Thymus (tissue), 14 donors: ENCODE data around the gene OR10S1. TPM values are rescaled to one million over a fixed set of nuclear protein-coding genes. Genes with fewer than 3 reads are reported as not detected.
"Not testable (repeated sequence)": the region's sequence is repeated elsewhere in the genome, so short reads cannot be mapped to it uniquely, and the experiment has no call there.

ENCODE experiments used
- DNase-seq, 9 donors: peaks; one replicate each; pipeline ENCODE4 v3.0.0-alpha.2; 2013; ENCODE audit warnings: low spot score in 9 of 9, low read depth in 6 of 9, missing footprints in 1 of 9
- H3K27ac ChIP-seq, 2 donors: one replicate each; pipeline ENCODE4 v1.5.1; 2013; ENCODE audit warnings: control low read depth in 1 of 2, low read depth in 1 of 2, low read length in 1 of 2, mild to moderate bottlenecking in 1 of 2, moderate library complexity in 1 of 2
- H3K27me3 ChIP-seq, 2 donors: one replicate each; pipeline ENCODE4 v1.5.1; 2013; ENCODE audit warnings: low read length in 1 of 2; ENCODE audit not compliant: control insufficient read depth in 2 of 2, insufficient read depth in 1 of 2
- H3K36me3 ChIP-seq, 2 donors: one replicate each; pipeline ENCODE4 v1.5.1; 2013; ENCODE audit warnings: low read length in 1 of 2, mild to moderate bottlenecking in 1 of 2, moderate library complexity in 1 of 2; ENCODE audit not compliant: control insufficient read depth in 2 of 2, insufficient read depth in 2 of 2
- H3K4me1 ChIP-seq, 2 donors: one replicate each; pipeline ENCODE4 v1.5.1; 2013; ENCODE audit warnings: low read length in 2 of 2; ENCODE audit not compliant: control insufficient read depth in 2 of 2, insufficient read depth in 2 of 2
- H3K4me3 ChIP-seq, 2 donors: one replicate each; pipeline ENCODE4 v1.5.1; 2013; ENCODE audit warnings: low read length in 2 of 2, control low read depth in 1 of 2, mild to moderate bottlenecking in 1 of 2
- H3K9me3 ChIP-seq, 2 donors: one replicate each; pipeline ENCODE4 v1.5.1; 2013; ENCODE audit warnings: low read length in 1 of 2, mild to moderate bottlenecking in 1 of 2; ENCODE audit not compliant: control insufficient read depth in 2 of 2, insufficient read depth in 1 of 2
- WGBS: extraction: QIAGEN DNeasy Blood & Tissue Kit; methylation state at CpG from one replicate; pipeline ENCODE4 v1.1.7; 2013; 5-methylcytosine and 5-hydroxymethylcytosine counted together
- long read RNA-seq, 10 donors: transcript quantifications; one replicate each; lab custom pipeline, GENCODE V29; 2026
- polyA plus RNA-seq: library from polyadenylated mRNA; stranded (reverse); fragments of 200-250 nt; gene quantifications from one replicate; pipeline ENCODE4 v1.2.3, GENCODE V29; 2013
- total RNA-seq: library from RNA; stranded (reverse); fragments of 120-200 nt; gene quantifications from one replicate; pipeline ENCODE4 v1.2.4, GENCODE V29; 2013
- donor health status: healthy.

OR10S1 gene, protein sequence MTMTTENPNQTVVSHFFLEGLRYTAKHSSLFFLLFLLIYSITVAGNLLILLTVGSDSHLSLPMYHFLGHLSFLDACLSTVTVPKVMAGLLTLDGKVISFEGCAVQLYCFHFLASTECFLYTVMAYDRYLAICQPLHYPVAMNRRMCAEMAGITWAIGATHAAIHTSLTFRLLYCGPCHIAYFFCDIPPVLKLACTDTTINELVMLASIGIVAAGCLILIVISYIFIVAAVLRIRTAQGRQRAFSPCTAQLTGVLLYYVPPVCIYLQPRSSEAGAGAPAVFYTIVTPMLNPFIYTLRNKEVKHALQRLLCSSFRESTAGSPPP
- not detected for total RNA-seq
- not detected for polyA plus RNA-seq
- long read RNA-seq, donor 1: 0 reads
- long read RNA-seq, donor 2: 0 reads
- long read RNA-seq, donor 3: 0 reads
- long read RNA-seq, donor 4: 0 reads
- long read RNA-seq, donor 5: 0 reads
- long read RNA-seq, donor 6: 0 reads
- long read RNA-seq, donor 7: 0 reads
- long read RNA-seq, donor 8: 0 reads
- long read RNA-seq, donor 9: 0 reads
- long read RNA-seq, donor 10: 0 reads

DNA sequence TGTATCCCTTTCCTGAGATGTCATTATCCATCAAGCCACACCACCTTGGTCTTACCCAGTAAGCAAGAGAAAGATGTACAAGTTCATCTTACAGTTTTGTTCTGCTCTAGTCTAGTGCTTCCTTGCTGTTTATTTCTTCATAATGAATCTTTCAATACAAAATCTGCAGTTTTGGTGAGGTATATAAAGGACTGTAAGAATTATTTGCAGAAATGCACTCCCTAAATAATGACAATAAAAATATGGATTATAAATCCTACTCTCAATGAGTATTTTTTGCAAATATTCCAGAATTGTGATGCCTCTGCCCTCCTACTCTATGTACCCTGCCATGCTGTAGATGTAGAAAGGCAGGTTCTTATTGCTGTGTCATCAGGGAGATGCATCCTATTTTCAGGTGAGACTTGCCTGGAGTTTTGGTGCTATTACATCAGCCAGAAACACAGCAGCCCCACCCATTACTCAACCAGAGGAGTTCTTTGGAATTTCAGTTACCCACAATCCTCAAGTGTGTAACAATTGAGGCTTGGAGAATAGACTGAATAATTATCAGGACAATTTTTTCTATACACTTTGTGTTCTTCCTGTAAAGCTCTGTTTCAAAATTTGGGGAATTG lies at the start of gene OR10S1:
Gene OR10S1, minus strand, starts transcription at position 51 of the 617 bp plus-strand sequence. CDS start 117 bp downstream, outside the sequence.
- no peaks in the 10 kb centered on the region for H3K36me3 ChIP-seq
- H3K9me3 ChIP-seq: no peaks in the 10 kb centered on the region
- no peak for DNase-seq
- H3K4me3 ChIP-seq: no peak within 1 kb of the TSS
- no peak within 1 kb of the TSS for H3K27ac ChIP-seq
- H3K4me1 ChIP-seq: no peaks in the 10 kb centered on the region
- no peaks in the 10 kb centered on the region for H3K27me3 ChIP-seq

DNA sequence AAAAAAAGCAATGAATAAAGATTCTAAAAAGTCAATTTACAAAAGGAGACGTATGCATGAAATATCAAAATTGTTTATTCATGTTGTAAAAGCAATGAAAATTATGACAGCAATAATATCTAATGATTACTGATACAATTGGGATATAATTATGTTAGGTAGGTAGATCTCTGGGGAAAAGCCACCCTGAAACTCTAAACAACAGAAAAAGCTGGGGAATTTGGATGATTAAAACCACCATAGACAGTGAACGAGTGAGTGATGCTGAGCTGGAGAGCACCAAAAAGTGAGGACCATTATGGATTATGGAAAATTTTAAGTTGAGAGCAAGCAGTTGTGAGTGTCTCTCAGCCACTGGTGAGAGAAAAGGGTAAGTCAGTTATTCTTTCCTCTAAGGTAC lies 48.9 kb upstream of the OR10S1 start, which contains the start of gene OR10G8:
Gene OR10G8, plus strand, starts transcription at position 301 of the 400 bp plus-strand sequence. CDS start 2,825 bp downstream, outside the sequence.
- H3K9me3 ChIP-seq: no peaks in the 10 kb centered on the region
- no peak within 1 kb of the TSS for H3K27ac ChIP-seq
- H3K4me3 ChIP-seq: no peak within 1 kb of the TSS
- DNase-seq: no peak
- H3K27me3 ChIP-seq: no peaks in the 10 kb centered on the region
- no peaks in the 10 kb centered on the region for H3K36me3 ChIP-seq
- H3K4me1 ChIP-seq: no peaks in the 10 kb centered on the region
- WGBS: 94% methylated on average over 2 of the region's 2 CpGs

DNA sequence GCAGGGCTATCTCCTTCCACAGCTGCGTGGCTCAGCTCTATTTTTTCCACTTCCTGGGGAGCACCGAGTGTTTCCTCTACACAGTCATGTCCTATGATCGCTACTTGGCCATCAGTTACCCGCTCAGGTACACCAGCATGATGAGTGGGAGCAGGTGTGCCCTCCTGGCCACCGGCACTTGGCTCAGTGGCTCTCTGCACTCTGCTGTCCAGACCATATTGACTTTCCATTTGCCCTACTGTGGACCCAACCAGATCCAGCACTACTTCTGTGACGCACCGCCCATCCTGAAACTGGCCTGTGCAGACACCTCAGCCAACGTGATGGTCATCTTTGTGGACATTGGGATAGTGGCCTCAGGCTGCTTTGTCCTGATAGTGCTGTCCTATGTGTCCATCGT lies 38.3 kb upstream of the OR10S1 start:
- 91% methylated on average over 7 of the region's 9 CpGs for WGBS

DNA sequence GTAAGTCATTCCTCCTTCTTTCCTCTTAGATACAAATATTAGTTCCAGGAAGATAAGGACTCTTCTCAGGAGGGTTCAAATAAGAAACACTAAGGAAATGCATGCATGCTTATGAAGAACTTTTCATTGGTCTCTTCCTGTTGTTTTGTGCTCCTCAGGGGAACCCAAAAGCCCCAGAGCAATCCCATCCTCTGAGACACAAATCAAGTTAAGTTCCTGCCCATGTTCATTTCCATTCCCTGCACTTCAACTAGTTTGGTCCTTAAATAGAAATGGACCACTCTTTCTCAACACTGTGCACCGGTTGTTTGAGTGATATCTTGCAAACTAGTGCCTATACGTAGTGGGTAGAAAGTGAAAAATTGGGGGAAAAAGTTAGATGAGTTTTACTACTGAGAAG lies 35.1 kb upstream of the OR10S1 start, which contains the start of gene OR10G4:
Gene OR10G4, plus strand, starts transcription at position 301 of the 400 bp plus-strand sequence. CDS start 2,578 bp downstream, outside the sequence.
- no peaks in the 10 kb centered on the region for H3K9me3 ChIP-seq
- 91% methylated on average over 2 of the region's 2 CpGs for WGBS
- DNase-seq: no peak
- H3K4me3 ChIP-seq: no peak within 1 kb of the TSS
- H3K36me3 ChIP-seq: no peaks in the 10 kb centered on the region
- no peaks in the 10 kb centered on the region for H3K4me1 ChIP-seq
- H3K27ac ChIP-seq: no peak within 1 kb of the TSS
- H3K27me3 ChIP-seq: no peaks in the 10 kb centered on the region

More for the DNA sequence above, 38.3 kb upstream of the OR10S1 start:
- not testable (repeated sequence) for H3K27ac ChIP-seq, H3K36me3 ChIP-seq, H3K9me3 ChIP-seq, DNase-seq, H3K4me1 ChIP-seq, H3K27me3 ChIP-seq, H3K4me3 ChIP-seq

DNA sequence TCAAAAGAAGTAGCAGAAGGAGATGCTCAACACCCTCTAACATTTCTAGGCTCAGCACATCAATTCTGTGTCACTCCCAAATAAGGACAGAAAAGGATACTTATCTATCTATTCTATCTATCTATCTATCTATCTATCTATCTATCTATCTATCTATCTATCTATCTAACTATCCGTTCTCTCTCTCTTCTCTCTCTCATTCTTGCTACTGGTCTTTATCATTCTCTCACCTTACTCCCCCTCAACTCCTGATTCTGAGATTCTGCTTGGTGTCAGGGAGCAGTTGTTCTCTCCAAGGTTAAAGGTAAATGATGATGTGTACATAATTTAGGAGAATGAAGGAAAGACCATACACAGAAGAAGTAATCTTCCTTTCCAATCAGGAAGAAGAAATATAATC lies 17.5 kb upstream of the OR10S1 start, which contains the start of gene OR10G6:
Gene OR10G6, minus strand, starts transcription at position 43 of the 400 bp plus-strand sequence. Its CDS starts 0 bp downstream, at position 43.
- no peak within 1 kb of the TSS for H3K27ac ChIP-seq
- no peak within 1 kb of the TSS for H3K4me3 ChIP-seq
- 100% methylated on average over 1 of the region's 1 CpG for WGBS
- no peaks in the 10 kb centered on the region for H3K36me3 ChIP-seq
- H3K4me1 ChIP-seq: no peaks in the 10 kb centered on the region
- DNase-seq: no peak
- no peaks in the 10 kb centered on the region for H3K27me3 ChIP-seq
- no peaks in the 10 kb centered on the region for H3K9me3 ChIP-seq

DNA sequence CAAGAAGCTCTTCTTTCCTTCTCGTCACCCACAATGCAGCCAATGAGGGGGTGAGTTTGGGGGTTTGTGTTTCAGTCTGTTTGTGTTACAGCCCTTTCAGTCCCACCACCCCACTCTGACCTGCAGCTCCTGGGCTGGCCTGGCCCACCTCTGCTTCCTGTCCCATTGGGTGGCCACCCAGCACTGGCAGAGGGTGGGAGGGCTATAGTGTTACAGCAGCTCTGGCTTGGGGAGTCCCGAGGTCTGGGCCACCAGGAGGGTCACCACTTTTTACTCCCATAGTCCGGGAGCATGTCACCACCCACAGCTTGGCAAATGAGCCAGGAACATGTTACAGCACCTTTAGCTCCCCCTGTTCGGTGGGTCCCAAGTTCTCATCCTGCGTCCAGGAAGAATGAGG lies 1.7 kb upstream of the OR10S1 start:
- H3K4me1 ChIP-seq: no peaks in the 10 kb centered on the region
- H3K27ac ChIP-seq: no peak overlapping the region
- no peak overlapping the region for H3K4me3 ChIP-seq
- no peaks in the 10 kb centered on the region for H3K9me3 ChIP-seq
- DNase-seq: no peak
- H3K36me3 ChIP-seq: no peaks in the 10 kb centered on the region
- WGBS: 93% methylated on average over 5 of the region's 5 CpGs
- no peaks in the 10 kb centered on the region for H3K27me3 ChIP-seq

DNA sequence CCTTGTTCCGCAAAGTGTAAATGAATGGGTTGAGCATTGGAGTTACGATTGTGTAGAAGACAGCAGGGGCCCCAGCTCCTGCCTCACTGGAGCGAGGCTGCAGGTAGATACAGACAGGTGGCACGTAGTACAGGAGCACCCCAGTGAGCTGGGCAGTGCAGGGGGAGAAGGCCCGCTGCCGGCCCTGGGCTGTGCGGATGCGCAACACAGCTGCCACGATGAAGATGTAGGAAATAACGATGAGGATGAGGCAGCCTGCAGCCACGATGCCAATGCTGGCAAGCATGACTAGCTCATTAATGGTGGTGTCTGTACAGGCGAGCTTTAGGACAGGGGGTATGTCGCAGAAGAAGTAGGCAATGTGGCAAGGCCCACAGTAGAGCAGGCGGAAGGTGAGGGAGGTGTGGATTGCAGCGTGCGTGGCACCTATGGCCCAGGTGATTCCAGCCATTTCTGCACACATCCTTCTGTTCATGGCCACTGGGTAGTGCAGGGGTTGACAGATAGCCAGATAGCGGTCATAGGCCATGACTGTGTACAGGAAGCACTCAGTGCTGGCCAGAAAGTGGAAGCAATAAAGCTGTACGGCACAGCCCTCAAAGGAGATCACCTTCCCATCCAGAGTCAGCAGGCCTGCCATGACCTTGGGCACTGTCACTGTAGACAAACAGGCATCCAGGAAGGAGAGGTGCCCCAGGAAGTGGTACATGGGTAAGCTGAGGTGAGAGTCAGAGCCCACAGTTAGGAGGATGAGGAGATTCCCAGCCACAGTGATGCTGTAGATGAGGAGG lies 616 bp downstream of the OR10S1 start:
- H3K36me3 ChIP-seq: no peaks in the 10 kb centered on the region
- no peaks in the 10 kb centered on the region for H3K9me3 ChIP-seq
- 96% methylated on average over 18 of the region's 18 CpGs for WGBS
- H3K27ac ChIP-seq: no peak overlapping the region
- H3K4me3 ChIP-seq: no peak overlapping the region
- no peaks in the 10 kb centered on the region for H3K27me3 ChIP-seq
- DNase-seq: no peak
- H3K4me1 ChIP-seq: no peaks in the 10 kb centered on the region

DNA sequence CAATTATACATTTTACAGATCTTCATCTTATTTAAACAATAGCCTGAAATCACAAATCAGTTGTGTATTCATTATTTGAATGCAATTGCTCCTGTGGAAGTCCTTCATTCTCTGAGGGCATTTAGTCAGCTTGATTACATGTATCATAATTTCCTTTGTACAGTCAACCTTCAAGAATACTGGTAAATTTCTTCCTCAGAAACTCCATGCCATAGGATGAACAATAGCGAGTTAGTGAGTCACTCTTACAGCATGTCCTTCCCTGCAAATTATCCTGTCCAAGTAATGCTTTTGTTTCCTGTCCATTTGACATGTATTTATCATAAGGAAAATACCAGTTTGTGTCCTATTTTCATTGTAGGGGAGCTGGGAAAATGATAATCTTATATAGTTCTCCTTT lies 3.8 kb downstream of the OR10S1 start:
- H3K4me3 ChIP-seq: no peak overlapping the region
- no peak overlapping the region for H3K27ac ChIP-seq
- no peaks in the 10 kb centered on the region for H3K36me3 ChIP-seq
- no peaks in the 10 kb centered on the region for H3K27me3 ChIP-seq
- H3K4me1 ChIP-seq: no peaks in the 10 kb centered on the region
- no peak for DNase-seq
- 97% methylated on average over 1 of the region's 1 CpG for WGBS
- no peaks in the 10 kb centered on the region for H3K9me3 ChIP-seq
